Activated CD8-positive, alpha-beta T cell treated with anti-CD3 and anti-CD28 coated beads for 36 hours (primary cell): ENCODE data around the gene RIC1. TPM values are rescaled to one million over a fixed set of nuclear protein-coding genes. Genes with fewer than 3 reads are reported as not detected.

Source experiments
- ATAC-seq: fragments of 200-7000 bp; cut with Tn5 transposase; one replicate; pipeline ENCODE4 v1.10.0; 2021; ENCODE audit warnings: mild to moderate bottlenecking, moderate library complexity
- CTCF ChIA-PET: fragments of 350-600 bp; sonication (Branson Sonifier 250); formaldehyde crosslinking; loops from one replicate; lab custom pipeline; 2021; ENCODE audit warnings: antibody characterized with exemption; lab: Charles Lee
- POLR2A ChIA-PET: fragments of 350-600 bp; sonication (Branson Sonifier 250); formaldehyde crosslinking; loops from one replicate; lab custom pipeline; 2021; ENCODE audit warnings: antibody characterized with exemption; lab: Charles Lee
- DNase-seq: peaks from one replicate; pipeline ENCODE4 v3.0.0-alpha.2; 2020
- H3K27ac Mint-ChIP-seq: one replicate; pipeline ENCODE4 v1.8.0; 2021; ENCODE audit warnings: mild to moderate bottlenecking, mixed read lengths
- H3K27me3 Mint-ChIP-seq: one replicate; pipeline ENCODE4 v1.8.0; 2021; ENCODE audit warnings: mixed read lengths
- H3K36me3 Mint-ChIP-seq: one replicate; pipeline ENCODE4 v1.8.0; 2021; ENCODE audit warnings: low read depth, mixed read lengths
- H3K4me1 Mint-ChIP-seq: one replicate; pipeline ENCODE4 v1.8.0; 2021; ENCODE audit warnings: low read depth, mixed read lengths
- H3K4me3 Mint-ChIP-seq: one replicate; pipeline ENCODE4 v1.8.0; 2021; ENCODE audit warnings: mild to moderate bottlenecking, moderate library complexity, mixed read lengths
- H3K9me3 Mint-ChIP-seq: one replicate; pipeline ENCODE4 v1.8.0; 2021; ENCODE audit warnings: mixed read lengths
- CTCF ChIP-seq: fragments of 200-600 bp; IDR thresholded peaks from one replicate; pipeline ENCODE4 v1.8.0; 2022; ENCODE audit warnings: antibody characterized with exemption, mild to moderate bottlenecking
- intact Hi-C: fragments of 100-400 bp; cut with micrococcal nuclease; formaldehyde crosslinking; loops from one replicate; pipeline ENCODE4 v1.10.0; 2022
- total RNA-seq, 2 experiments: library from RNA; stranded (reverse); gene quantifications; one replicate each; pipeline ENCODE4 v1.2.3, GENCODE V29; 2021

Gene RIC1
- total RNA-seq, 2 experiments from 2014 or later: 14.4 to 14.6 TPM

DNA sequence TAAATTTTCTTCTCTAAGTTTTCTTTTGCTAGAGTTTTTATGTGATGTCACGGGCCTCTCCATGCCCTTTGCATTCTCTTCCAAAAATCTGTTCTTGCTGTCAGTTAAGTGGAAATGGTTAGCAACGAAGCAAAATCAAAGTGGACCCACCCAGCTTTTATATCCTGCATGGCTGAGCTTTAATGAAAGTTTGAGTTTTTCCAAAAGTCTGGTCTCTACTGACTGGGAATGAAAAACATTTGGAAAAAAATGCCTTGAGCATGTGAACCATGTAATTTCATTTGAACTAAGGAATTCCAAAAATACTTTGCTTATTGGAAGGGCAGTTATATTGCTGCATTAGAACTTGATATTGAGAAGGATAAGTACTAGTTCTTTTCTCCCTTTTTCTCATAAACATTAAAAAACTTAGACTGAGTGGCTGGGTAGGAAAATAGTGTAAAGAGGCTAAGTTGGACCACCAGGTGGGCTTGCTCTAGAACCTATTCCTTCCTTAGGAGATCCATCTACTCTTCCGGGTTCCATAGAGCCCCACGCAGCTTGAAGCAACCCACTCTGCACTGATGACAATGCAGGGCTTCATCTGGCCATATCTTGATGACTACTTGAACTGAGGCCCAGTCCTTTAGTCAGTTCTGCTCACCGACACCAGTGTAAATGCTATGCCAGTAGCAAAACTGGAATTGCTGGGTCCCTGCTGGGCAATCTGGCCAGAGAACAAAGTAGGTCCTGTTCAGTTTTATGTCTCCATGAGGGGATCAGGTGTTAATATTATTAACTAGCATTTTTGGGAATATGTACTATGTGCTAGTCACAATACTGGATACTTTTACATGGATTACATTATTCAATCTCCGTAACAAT is 17.4 kb upstream of the RIC1 start:
- ATAC-seq (no peak), DNase-seq (no peak)
- H3K4me3 Mint-ChIP-seq: no peak overlapping the region
- no peak for TF ChIP-seq CTCF
- no peaks in the 10 kb centered on the region for H3K36me3 Mint-ChIP-seq
- intact Hi-C loops: no loop called here
- peaks cover 29% of the 10 kb centered on the region for H3K4me1 Mint-ChIP-seq
- POLR2A ChIA-PET: interaction anchor here (0.5 to 2.2 kb wide), 5 partner anchors 16 to 933 kb away, joined by 3 to 5 read pairs (median 3); no protein-coding TSS in a partner anchor
- H3K27ac Mint-ChIP-seq: no peak overlapping the region
- CTCF ChIA-PET: interaction anchor here (0.7 to 3.1 kb wide), 6 partner anchors 10 to 169 kb away, joined by 3 to 24 read pairs (median 4); no protein-coding TSS in a partner anchor
- peaks cover 2% of the 10 kb centered on the region for H3K9me3 Mint-ChIP-seq
- no peaks in the 10 kb centered on the region for H3K27me3 Mint-ChIP-seq

GRCh38 chr9:5612185-5612530 is 16.7 kb upstream of the RIC1 start:
- intact Hi-C loops: no loop called here
- POLR2A ChIA-PET: interaction anchor here (0.5 to 2.2 kb wide), 4 partner anchors 16 to 933 kb away, joined by 3 to 5 read pairs (median 4); no protein-coding TSS in a partner anchor

DNA sequence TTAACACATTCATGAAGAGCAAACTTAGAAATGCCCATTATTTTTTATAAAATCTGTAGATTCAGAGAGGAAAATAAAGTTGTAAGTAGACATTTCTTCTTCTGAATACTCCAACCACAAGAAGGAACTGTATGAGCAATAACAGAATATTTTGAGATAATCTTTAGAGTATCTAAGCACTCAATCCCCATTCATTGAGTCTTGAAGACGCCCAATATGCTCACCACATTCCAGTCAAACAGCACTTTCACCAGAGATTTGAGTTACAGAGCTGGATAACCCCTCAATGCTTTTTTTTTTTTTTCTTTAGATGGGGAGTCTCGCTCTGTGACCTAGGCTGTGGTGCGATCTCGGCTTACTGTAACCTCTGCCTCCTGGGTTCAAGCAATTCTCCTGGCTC is 14.7 kb upstream of the RIC1 start:
- no peak for ATAC-seq
- no peaks in the 10 kb centered on the region for H3K36me3 Mint-ChIP-seq
- POLR2A ChIA-PET: interaction anchor here (0.7 kb wide), 1 partner anchor 151 kb away, joined by 3 read pairs; no protein-coding TSS in a partner anchor

More at GRCh38 chr9:5612185-5612530, 16.7 kb upstream of the RIC1 start:
- ATAC-seq (no peak), DNase-seq (no peak)
- Mint-ChIP-seq H3K36me3 (no peaks in the 10 kb centered on the region), H3K4me3 (no peak overlapping the region), H3K27me3 (no peaks in the 10 kb centered on the region), H3K4me1 (peaks cover 30% of the 10 kb centered on the region), H3K27ac (no peak overlapping the region), H3K9me3 (no peaks in the 10 kb centered on the region)
- CTCF ChIA-PET: interaction anchor here (0.7 to 2.4 kb wide), 5 partner anchors 9 to 170 kb away, joined by 3 to 6 read pairs (median 3); no protein-coding TSS in a partner anchor
- no peak for TF ChIP-seq CTCF

DNA sequence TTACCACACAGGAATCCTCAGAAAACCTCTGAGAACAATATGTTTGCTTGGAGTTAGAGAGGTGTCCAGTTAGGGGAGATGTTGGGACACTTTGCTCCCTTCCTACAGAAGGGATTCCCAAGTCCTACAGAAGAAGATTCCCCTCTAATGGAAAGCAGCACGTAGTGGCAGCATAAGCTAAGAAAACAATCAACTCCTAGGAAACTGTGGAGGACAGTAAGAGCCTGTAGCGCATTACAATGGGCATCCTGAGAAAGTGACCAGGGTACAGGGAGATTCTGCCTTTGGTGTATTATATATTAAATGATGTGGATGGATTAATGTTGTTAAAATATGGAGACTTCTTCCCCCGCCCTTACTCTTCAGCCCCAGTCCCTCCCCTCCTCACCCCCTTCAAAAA is 13.9 kb upstream of the RIC1 start:
- Mint-ChIP-seq H3K36me3 (no peaks in the 10 kb centered on the region), H3K9me3 (no peaks in the 10 kb centered on the region), H3K4me3 (no peak overlapping the region), H3K4me1 (peaks cover 34% of the 10 kb centered on the region), H3K27me3 (no peaks in the 10 kb centered on the region), H3K27ac (no peak overlapping the region)
- DNase-seq (no peak), ATAC-seq (no peak)
- CTCF ChIA-PET: interaction anchor here (1.1 kb wide), 1 partner anchor 1276 kb away, joined by 3 read pairs; no protein-coding TSS in a partner anchor
- POLR2A ChIA-PET: interaction anchor here (0.6 kb wide), 1 partner anchor 863 kb away, joined by 3 read pairs; no protein-coding TSS in a partner anchor
- intact Hi-C loops: no loop called here
- no peak for TF ChIP-seq CTCF

More for the DNA sequence above, 14.7 kb upstream of the RIC1 start:
- no peak overlapping the region for H3K4me3 Mint-ChIP-seq
- intact Hi-C loops: no loop called here
- H3K4me1 Mint-ChIP-seq: peaks cover 37% of the 10 kb centered on the region
- no peak overlapping the region for H3K27ac Mint-ChIP-seq
- TF ChIP-seq CTCF: no peak
- CTCF ChIA-PET: interaction anchor here (1.1 kb wide), 1 partner anchor 1275 kb away, joined by 3 read pairs; no protein-coding TSS in a partner anchor
- no peaks in the 10 kb centered on the region for H3K9me3 Mint-ChIP-seq
- no peaks in the 10 kb centered on the region for H3K27me3 Mint-ChIP-seq
- no peak for DNase-seq
